Endothelial cell (in vitro differentiated cells): Measurements from ENCODE around the gene CFD. TPM values are rescaled to one million over a fixed set of nuclear protein-coding genes. Genes with fewer than 3 reads are reported as not detected.

Experiments used
- DNase-seq: peaks from one replicate; pipeline ENCODE4 v3.0.0; 2021; ENCODE audit warnings: low spot score
- H3K27ac Mint-ChIP-seq: one replicate; pipeline ENCODE4 v1.8.0; 2021; ENCODE audit warnings: mixed read lengths, inconsistent platforms; ENCODE audit not compliant: unreplicated experiment
- H3K27me3 Mint-ChIP-seq: one replicate; pipeline ENCODE4 v1.8.0; 2021; ENCODE audit warnings: mild to moderate bottlenecking, moderate library complexity, mixed read lengths, inconsistent platforms; ENCODE audit not compliant: unreplicated experiment
- H3K36me3 Mint-ChIP-seq: one replicate; pipeline ENCODE4 v1.8.0; 2021; ENCODE audit warnings: mild to moderate bottlenecking, low read depth, mixed read lengths, inconsistent platforms; ENCODE audit not compliant: unreplicated experiment
- H3K4me1 Mint-ChIP-seq: one replicate; pipeline ENCODE4 v1.8.0; 2021; ENCODE audit warnings: mild to moderate bottlenecking, mixed read lengths, inconsistent platforms; ENCODE audit not compliant: unreplicated experiment
- H3K4me3 Mint-ChIP-seq: one replicate; pipeline ENCODE4 v1.8.0; 2021; ENCODE audit warnings: mild to moderate bottlenecking, mixed read lengths, inconsistent platforms; ENCODE audit not compliant: unreplicated experiment
- H3K9me3 Mint-ChIP-seq: one replicate; pipeline ENCODE4 v1.8.0; 2021; ENCODE audit warnings: mixed read lengths, inconsistent platforms; ENCODE audit not compliant: unreplicated experiment
- total RNA-seq: library from RNA; stranded (reverse); fragmentation: NEBNext Ultra II Directional; extraction: Animal tissue kit (Norgen Biotek cat#: 25700); gene quantifications from one replicate; pipeline ENCODE4 v1.2.1, GENCODE V29; 2021; ENCODE audit not compliant: unreplicated experiment
- TF ChIP-seq, protein P1 (sequence below): fragments of 200-600 bp; sonication (generic); IDR thresholded peaks from one replicate; pipeline ENCODE4 v1.5.0; 2021; ENCODE audit warnings: antibody characterized with exemption; ENCODE audit not compliant: unreplicated experiment

Gene CFD
- total RNA-seq, 1 donor from 2014 or later: 0.46 TPM

DNA sequence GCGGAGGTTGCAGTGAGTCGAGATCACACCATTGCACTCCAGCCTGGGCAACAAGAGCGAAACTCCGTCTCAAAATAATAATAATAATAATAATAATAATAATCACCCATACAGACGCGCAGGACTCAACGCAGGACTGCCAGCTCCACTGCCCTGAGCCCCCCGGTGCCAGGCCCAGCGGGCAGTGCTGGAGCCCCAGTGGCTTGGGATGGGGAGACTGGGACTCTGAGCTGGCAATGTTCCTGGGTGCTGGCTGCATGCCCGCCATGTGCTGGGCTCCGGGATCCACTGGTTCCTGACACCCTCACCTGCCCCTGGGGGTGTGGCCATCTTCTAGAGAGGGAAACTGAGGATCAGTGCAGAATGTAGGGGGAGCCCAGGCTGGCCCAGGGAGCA is 32.2 kb upstream of the CFD start:
- Mint-ChIP-seq H3K36me3 (no peaks in the 10 kb centered on the region), H3K27me3 (peaks cover 9% of the 10 kb centered on the region), H3K9me3 (no peaks in the 10 kb centered on the region), H3K27ac (no peak overlapping the region), H3K4me3 (no peak overlapping the region), H3K4me1 (no peaks in the 10 kb centered on the region)
- TF ChIP-seq, protein P1, sequence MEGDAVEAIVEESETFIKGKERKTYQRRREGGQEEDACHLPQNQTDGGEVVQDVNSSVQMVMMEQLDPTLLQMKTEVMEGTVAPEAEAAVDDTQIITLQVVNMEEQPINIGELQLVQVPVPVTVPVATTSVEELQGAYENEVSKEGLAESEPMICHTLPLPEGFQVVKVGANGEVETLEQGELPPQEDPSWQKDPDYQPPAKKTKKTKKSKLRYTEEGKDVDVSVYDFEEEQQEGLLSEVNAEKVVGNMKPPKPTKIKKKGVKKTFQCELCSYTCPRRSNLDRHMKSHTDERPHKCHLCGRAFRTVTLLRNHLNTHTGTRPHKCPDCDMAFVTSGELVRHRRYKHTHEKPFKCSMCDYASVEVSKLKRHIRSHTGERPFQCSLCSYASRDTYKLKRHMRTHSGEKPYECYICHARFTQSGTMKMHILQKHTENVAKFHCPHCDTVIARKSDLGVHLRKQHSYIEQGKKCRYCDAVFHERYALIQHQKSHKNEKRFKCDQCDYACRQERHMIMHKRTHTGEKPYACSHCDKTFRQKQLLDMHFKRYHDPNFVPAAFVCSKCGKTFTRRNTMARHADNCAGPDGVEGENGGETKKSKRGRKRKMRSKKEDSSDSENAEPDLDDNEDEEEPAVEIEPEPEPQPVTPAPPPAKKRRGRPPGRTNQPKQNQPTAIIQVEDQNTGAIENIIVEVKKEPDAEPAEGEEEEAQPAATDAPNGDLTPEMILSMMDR: no peak
- no peak for DNase-seq

DNA sequence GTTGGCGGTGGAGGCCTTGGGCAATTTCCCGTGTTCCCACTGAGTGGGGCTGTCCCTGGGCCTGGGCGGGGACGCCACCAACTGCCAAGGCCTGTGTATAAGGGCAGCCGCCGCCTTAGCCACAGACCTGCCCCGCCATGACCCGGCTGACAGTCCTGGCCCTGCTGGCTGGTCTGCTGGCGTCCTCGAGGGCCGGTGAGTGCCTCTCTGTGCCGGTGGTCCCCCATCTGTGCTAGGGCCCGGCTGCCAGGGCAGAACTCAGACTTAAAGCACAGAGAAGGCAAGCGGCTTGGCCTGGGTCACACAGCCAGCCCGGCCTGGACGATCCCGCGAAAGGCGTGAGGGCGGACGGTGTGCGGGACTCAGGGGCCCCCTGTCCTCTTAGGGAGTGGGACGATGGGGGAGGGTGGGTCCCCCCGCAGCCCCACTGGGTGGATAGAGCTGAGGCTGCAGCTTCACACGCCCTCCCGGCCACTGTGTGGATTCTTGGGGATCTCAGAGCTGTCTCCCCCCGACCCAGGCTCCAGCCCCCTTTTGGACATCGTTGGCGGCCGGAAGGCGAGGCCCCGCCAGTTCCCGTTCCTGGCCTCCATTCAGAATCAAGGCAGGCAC is 31.6 kb upstream of the CFD start, which contains the start of gene AZU1:
TSS of gene AZU1 (plus strand) at position 128 of the 612 bp plus-strand sequence. CDS start at position 138, 10 bp downstream.
- H3K27me3 Mint-ChIP-seq: peaks cover 6% of the 10 kb centered on the region
- DNase-seq: no peak
- no peaks in the 10 kb centered on the region for H3K9me3 Mint-ChIP-seq
- no peak within 1 kb of the TSS for H3K27ac Mint-ChIP-seq
- no peaks in the 10 kb centered on the region for H3K4me1 Mint-ChIP-seq
- H3K4me3 Mint-ChIP-seq: no peak within 1 kb of the TSS
- H3K36me3 Mint-ChIP-seq: no peaks in the 10 kb centered on the region
- TF ChIP-seq, protein P1: no peak

DNA sequence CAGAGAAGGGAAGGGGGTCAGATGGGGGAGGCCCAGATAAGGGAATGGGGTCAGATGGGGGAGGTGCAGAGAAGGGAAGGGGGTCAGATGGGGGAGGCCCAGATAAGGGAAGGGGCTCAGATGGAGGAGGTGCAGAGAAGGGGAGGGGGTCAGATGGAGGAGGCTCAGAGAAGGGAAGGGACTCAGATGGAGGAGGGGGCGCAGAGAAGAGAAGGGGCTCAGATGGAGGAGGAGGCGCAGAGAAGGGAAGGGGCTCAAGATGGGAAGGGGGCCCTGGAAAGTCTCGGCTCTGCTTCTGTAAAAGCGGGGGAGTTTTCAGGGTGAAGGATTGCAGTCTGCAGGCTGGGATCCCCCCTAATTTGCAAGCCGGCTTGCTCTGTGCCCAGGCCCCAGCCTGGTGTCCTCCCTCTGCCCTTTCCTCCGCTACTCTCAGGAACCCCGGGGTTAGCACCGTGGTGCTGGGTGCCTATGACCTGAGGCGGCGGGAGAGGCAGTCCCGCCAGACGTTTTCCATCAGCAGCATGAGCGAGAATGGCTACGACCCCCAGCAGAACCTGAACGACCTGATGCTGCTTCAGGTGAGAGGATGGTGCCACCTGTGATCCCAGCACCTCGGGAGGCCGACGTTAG is 30.2 kb upstream of the CFD start:
- no peak for DNase-seq

GRCh38 chr19:831407-832369 is 27.8 kb upstream of the CFD start:
- Mint-ChIP-seq H3K27me3 (peaks cover 6% of the 10 kb centered on the region), H3K36me3 (no peaks in the 10 kb centered on the region), H3K9me3 (no peaks in the 10 kb centered on the region), H3K27ac (no peak overlapping the region), H3K4me3 (no peak overlapping the region), H3K4me1 (no peaks in the 10 kb centered on the region)
- TF ChIP-seq, protein P1: no peak
- no peak for DNase-seq

More for the DNA sequence above, 30.2 kb upstream of the CFD start:
- H3K4me1 Mint-ChIP-seq: no peaks in the 10 kb centered on the region
- TF ChIP-seq, protein P1: no peak
- no peaks in the 10 kb centered on the region for H3K9me3 Mint-ChIP-seq
- H3K4me3 Mint-ChIP-seq: no peak overlapping the region
- no peak overlapping the region for H3K27ac Mint-ChIP-seq
- peaks cover 3% of the 10 kb centered on the region for H3K27me3 Mint-ChIP-seq
- no peaks in the 10 kb centered on the region for H3K36me3 Mint-ChIP-seq
